Epidermal melanocyte (primary cell): Measurements from ENCODE around the gene PPP1R14D.

Experiments
- DNase-seq: peaks from one replicate; pipeline ENCODE4 v3.0.0; 2011; ENCODE audit warnings: low spot score; ENCODE audit not compliant: insufficient read length

Gene PPP1R14D

DNA sequence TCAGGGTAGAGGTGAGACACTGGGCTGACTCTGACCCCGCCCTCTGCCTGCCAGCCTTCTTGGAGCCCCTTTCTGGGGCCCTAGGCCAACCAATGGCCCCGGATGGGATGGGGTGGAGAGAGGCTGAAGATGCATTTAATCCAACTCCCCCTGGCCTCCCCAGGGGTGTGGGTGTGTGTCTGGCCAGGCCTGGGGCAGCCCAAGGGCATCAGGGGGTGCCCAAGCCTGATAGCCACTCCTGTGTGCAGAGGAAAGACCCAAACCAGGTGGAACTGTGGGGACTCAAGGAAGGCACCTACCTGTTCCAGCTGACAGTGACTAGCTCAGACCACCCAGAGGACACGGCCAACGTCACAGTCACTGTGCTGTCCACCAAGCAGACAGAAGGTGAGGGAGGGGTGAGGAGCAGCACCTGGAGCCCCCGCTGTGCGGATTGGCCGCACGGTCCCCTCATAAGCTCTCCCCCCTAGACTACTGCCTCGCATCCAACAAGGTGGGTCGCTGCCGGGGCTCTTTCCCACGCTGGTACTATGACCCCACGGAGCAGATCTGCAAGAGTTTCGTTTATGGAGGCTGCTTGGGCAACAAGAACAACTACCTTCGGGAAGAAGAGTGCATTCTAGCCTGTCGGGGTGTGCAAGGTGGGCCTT, 24.9 kb upstream of the PPP1R14D start:
- DNase-seq, result no peak

DNA sequence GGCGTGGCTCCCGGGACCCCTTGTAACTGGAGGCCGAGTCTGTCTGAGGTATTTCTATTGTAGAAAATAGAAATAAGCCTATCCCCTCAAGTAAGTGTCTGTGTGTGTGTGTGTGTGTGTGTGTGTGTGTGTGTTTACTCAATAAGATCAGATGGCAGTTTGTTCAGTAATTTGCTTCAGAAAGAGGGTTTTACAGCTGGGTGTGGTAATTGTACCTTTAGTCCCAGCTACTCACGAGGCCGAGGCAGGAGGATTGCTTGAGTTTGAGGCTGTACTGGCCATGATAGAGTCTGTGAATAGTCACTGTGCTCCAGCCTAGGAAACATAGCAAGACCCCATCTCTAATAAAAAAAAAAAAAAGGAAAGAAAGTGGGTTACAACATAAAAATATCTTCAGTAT, 24.0 kb upstream of the PPP1R14D start:
- DNase-seq, result no peak

DNA sequence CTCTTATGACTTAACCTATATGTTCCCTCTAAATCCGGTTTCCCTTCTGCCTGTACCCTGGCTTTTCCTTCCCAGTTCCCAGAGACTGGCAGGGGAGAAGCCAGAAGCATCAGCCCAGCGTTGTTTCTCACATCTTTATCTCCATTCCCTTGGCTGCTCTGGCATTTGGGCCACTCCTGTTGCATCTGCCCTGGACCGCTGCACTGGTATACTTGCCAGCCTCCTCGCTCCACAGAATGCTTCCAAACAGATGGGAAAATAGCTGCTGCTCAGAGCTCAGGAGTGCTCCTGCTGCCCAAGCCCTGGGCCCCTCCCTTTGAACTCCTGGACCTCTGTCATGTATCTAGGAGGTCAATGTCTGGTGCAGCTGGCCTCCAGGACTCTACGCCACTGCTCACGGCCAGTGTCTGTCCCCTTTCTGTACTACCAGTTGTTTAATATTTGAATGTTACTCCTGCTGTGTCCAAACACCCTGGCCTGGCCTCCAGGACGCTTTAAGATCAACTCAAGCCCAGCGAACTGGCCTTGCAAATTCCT, 22.1 kb upstream of the PPP1R14D start:
- DNase-seq, result no peak

DNA sequence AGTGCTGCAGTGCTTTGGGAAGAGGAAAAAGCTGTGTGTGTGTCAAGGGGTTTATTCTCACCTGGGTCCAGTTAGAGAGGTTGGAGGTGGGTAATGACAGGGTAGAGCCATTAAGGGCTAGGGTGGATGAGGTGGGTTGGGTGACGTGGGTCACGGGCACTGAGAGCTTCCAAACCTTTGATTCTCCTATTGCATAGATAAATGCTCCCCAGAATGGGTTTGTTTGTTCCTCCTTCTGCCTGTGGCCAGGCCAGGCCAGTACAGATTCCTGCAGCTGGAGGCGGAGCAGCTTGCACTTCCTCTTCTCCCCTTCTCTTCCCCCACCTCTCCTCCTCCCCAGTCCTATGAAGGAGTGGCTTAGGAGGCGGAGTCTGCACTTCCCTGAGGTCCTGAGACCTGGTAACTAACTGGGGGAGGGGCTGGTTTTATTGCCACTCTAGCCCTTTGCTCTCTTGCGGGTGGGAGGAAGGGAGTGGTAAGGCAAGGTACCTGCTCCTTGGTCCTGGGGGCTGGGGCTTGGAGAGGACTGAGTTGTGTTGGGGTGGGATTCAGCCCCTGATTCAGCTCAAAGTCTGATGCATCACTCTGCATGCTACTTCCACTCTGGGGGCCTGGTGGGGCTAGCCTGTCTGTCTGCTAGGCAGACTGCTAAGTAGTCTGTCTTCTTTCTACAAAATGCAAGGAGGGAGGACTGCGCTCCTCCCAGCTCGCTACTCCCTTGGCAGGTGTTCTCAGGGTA, 18.9 kb upstream of the PPP1R14D start:
- DNase-seq, result peak; percentile 62

DNA sequence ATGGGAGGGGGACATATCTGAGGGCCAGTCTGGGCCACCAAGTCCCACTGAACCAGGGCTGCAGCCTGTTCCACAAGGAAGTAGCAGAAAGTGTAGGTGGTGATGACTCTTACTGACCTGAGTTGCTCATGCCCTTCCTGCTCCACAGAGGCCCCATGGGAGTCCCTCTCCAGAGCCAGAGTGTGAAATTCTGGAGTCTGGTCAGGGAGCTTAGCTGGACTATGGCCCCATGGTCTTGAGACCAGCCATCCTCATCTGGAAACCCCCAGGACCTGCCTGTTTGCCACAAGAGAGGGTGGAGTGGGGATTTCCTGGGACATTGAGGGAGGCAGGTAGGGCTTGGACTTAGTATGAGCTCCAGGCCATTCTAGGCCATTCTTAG, 18.3 kb upstream of the PPP1R14D start:
- no peak for DNase-seq

DNA sequence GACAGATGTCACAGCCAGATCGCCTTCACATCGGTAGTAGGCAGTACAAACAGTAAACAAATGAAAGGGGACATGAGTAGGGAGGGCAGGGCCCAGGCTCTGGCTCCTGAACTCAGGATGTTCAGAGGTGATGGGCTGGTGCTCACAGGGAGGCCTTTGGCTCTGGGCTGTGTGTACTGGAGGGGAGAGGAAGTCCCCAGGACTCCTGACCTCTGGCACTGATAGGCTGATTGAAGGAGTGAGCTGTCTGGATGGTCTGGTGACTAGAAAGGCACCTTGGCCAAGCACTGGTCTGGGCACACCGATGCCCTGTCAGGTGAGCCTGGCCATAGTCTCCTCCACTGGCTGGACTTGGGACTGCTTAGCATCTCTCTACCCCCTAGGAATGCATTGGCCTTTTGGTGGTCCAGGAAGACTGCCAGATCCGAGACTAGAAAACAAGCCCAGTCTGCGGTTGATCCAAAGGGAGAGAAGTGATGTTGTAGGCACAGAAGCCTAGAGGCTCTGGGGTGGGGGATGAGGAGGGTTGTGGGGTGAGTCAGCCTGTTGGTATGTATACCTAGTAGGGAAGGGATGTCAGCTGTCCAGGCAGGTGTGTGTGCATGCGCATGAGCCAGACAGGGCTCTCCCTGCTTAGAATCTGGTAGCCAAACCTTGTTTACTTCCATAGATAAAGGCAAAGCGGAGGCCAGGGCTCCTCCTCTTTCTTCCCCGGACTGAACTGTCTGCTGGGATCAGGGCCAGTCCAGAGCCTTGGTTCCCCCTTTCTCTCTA, 17.2 kb upstream of the PPP1R14D start:
- no peak for DNase-seq

DNA sequence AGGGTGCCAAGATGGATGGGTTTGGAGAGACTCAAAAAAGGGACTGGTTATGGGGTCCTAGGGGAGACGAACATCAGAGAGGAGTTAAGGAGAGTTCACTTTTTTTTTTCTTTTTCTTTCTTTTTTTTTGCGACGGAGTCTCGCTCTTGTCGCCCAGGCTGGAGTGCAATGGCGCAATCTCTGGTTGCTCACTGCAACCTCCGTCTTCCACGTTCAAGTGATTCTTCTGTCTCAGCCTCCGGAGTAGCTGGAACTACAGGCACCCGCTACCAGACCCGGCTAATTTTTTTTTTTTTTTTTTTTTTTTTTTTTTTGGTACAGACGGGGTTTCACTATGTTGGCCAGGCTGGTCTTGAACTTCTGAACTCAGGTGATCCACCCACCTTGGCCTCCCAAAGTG, 16.5 kb upstream of the PPP1R14D start:
- DNase-seq, result no peak

DNA sequence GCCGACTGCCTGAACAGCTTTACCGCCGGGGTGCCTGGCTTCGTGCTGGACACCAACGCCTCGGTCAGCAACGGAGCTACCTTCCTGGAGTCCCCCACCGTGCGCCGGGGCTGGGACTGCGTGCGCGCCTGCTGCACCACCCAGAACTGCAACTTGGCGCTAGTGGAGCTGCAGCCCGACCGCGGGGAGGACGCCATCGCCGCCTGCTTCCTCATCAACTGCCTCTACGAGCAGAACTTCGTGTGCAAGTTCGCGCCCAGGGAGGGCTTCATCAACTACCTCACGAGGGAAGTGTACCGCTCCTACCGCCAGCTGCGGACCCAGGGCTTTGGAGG, 16.2 kb upstream of the PPP1R14D start:
- no peak for DNase-seq

DNA sequence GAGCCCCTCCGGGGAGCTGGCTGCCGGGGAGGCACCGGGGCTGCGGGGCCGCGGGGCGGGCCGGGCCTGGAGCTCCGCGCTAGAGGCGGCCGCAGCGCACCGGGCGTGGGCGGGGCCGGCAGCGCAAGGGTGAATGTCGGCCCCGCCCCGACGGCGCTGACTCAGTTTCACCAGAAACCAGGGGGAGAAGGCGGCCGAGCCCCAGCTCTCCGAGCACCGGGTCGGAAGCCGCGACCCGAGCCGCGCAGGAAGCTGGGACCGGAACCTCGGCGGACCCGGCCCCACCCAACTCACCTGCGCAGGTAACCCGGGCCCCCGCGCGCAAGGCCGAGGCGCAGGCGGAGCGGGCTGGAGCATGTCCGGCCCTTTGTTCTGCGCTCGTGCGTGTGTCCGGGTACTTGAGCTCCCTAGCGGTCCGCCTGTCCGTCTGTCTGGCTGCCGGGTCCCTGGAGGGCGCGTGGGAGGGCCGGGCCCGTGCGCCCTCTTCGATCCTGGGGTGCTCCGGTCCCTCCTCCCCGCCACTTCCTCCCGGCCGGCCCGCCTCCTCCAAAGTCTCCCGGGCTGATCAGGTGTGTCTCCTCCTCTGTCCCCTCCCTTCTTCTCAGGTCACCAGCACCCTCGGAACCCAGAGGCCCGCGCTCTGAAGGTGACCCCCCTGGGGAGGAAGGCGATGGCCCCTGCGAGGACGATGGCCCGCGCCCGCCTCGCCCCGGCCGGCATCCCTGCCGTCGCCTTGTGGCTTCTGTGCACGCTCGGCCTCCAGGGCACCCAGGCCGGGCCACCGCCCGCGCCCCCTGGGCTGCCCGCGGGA, 15.6 kb upstream of the PPP1R14D start, which contains the start of gene SPINT1:
TSS of gene SPINT1 (plus strand) at position 164 of the 811 bp plus-strand sequence. CDS start at position 671, 507 bp downstream.
- no peak for DNase-seq

DNA sequence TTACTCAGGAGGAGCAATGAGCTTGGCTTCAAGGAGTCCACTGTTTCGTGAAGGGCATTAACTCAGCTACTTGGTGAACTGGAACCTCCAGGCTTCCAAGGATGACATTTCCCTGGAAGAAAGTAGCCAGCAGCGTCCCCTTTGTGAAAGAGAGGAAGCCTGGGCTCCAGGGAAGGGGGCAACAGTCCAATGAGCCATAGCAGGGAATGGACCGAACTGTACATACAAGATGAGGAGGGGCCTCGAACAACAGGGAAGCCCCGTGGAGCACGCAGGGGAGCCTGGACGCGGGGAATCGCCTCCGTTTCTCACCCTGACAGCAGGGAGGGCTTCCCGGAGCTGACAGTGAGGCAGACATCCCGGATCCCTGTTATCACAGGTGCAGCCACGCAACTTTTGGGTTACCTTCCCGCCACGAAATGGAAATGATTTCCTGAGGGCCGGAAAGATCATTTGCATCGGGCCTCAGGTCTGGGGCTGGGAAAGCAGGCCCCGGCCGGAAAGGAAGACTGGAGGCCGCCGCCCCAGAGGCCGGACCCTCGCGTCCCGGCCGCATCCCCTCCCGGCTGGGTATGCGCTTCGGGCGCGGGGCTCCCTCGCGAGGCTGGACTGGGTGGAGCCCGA, 14.9 kb upstream of the PPP1R14D start:
- DNase-seq, result no peak

DNA sequence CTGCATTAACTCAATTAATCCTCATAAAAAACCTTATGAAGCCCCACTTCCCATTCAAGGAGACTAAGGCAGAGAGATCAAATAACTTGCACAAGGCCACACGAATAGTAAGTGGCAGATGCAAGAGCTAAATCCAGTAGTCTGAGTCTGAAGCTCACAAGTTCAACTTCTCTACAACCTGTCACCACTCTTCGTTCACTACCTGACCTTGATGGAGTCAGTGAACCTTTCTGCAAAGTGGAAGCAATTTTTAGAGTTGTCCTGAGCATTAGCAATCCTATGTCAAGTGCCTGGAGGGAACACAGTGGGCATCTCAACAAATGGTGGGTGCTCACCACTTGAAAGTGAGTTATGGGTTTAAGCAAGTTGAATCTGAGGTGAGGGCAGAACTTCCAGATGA, 13.2 kb upstream of the PPP1R14D start:
- DNase-seq, result no peak

DNA sequence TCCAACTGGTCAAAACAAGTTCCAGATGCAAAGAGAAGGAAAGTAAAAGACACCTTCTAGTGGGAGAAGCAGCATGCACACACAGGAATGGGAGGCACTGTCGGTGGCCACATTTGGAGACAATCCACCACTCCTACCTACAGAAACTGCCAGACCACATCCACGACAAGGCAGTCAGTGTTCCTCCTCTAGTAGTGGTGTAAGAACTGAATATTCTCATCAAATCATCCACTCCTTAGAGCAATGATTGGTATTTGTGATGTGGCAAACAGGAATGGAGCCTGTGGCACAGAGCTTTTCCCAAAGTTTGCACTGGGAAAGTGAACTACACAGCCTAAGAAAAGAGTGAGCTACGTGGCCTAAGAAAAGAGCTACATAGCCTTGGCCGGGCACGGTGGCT, 10.2 kb upstream of the PPP1R14D start:
- no peak for DNase-seq

DNA sequence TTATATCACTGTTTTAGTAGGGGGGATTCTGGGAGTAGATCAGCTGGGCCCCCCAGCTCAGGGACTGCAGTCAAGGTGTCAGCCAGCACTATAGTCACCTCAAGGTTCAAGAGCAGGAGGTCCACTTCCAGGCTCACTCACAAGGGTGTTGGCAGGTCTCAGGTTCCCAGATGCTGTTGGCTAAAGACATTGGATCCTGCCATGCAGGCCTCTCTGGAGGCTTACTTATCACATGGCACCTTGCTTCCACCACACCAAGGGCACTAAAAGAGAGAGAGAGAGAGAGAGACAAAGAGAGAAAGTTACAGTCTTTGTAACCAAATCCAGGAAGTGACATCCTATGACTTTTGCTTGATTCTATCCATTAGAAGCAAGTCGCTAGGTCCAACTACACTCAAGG, 7.5 kb upstream of the PPP1R14D start:
- peak; percentile 5 for DNase-seq

DNA sequence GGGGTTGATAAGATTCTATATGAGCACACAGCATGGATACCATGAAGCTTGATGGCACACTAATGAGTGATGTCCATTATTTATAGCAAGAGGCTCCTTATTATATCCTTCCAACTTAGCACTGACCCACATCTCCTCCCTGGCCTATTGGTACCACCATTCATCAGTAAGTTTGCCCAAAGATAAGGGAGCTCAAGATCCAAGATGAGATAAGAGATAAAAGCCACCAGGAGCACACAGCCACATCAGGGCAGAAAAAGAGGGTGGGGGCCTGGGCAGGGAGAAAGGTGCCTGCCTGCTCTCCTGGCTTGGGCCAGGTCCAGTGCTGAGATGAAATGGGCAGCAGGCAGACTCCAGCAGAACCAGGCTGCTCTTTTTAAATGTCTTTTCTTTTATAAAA, 4.4 kb upstream of the PPP1R14D start:
- no peak for DNase-seq

DNA sequence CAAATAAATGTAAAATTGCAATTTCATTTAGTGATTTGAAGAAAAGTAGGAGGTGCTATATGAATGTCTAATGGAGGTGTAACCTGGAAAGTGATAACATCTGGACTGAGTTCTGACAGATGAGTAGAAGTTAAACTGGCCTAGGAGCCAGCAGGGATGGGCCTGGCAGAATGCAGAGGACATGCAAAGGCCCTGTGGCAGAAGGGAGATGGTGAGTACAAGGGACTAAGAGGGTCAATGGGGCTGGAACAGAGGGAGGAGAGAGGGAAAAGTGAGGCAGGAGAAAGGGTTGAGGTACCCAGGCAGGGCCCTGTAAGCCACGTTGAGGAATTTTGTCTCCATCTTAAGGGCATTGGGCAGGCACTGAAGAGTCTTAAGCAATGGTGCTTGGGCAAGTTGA, 3.4 kb upstream of the PPP1R14D start:
- DNase-seq, result no peak

DNA sequence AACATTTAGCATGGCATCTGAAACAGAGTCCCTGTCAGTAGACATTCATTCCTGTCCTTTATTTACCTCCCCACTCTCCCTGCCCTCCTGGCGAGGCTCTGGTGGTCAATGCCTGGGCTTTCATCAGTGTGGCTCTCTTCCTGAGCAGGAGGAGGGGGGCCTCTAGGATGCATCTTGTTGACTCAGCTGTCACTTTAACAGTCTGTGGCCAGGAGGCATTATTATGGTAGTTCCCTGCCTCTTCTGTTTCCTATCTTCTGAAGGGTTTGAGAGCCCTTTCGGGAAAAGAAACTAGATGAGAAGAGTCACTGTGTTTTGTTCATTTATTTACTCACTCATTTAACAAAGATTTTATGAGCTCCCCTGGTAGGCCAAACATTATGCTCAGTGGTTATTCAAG, 2.4 kb upstream of the PPP1R14D start:
- DNase-seq, result no peak

DNA sequence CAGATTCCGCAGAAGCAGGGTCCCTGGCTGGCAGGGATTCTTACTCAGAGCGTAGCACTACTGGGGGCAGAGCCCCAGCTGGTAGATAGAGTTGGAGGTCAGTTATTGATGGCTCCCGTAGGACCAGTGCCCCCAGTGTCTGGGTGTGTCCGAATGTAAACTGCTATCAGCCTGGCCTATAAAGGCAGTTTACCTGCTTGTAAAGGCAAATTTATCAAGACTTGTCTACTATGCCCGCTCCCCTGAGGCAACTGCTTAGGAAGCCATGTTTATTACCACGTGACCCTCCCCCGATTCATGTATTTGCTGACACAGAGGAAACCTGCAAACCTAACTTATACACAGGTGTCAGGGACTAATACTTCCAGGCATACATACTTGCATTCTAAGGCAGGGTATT, 607 bp upstream of the PPP1R14D start:
- DNase-seq, result no peak

DNA sequence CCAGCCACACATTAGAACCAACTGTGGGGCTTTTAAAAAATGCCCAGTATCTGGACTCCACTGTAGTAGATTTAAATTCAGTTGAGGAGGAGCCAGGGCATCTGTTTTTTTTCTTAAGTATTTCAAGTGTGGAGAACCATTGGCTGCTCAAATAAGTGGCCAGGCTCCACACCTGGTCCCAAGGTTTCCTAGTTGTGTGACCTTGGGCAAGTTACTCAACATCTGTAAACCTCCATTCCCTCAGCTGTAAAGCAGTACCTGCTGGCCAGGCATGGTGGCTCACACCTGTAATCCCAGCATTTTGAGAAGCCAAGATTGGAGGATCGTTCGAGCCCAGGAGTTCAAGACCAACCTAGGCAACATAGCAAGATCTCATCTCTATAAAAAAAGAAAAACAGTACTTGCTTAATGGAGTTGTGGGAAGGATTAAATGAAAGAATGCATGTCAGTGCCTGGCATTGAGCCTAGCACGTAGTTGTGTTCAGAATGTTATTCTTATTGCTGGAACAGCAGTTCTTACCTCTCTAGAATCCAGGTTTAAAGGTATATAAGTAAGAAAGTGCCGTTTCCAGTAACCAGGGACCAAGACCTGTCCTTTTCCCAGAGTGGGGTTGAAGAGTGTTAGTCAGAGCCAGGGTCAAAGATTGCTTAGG, 2.0 kb downstream of the PPP1R14D start:
- DNase-seq, result no peak

DNA sequence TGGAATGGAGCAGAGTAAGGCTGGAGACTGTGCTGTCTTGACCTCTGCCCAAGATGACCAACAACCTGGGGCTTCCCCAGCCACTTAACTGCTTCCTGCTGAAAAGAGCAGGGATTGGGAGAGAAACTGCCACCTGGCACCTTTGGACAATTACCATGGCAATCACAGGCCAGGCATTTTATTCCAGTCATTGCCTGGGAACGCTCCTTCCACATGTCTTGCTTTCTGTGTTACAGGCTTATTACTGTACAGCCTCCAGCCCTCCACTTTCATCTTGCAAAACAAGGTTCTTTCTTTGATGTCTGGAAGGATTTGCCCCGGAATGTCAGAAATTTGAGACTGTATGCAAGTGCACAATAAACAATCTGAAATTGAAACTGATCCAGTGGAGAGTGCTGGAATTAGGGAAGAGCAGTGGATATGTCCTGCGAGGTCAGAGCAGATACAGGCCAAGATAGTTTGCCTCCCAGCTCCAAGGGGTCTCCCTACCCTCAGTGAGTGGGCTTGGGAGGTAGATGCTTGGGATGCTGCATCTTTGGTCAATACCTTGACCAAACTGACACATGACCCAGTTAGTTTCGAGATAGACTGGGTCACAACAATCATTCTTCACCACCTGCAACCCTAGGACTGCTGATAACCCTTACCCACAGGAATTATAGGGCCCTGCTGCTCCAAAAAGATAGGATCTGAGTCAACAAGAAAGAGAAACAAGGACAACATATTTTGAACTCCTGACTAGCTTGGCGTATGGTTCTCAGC, 2.7 kb downstream of the PPP1R14D start:
- DNase-seq, result no peak
